KMS-11 (cell line): Measurements from ENCODE around the gene VSTM2B.

Source experiments
- H2AFZ ChIP-seq: fragments of 200-600 bp; sonication (generic); 2 replicates; pipeline ENCODE4 v1.6.1; 2016; ENCODE audit warnings: antibody characterized with exemption, mixed run types, low read depth
- H3K27ac ChIP-seq: fragments of 200-600 bp; sonication (generic); 2 replicates; pipeline ENCODE4 v1.6.1; 2016; ENCODE audit warnings: mild to moderate bottlenecking, mixed run types
- H3K27me3 ChIP-seq: fragments of 200-600 bp; sonication (generic); 2 replicates; pipeline ENCODE4 v1.6.1; 2017; ENCODE audit warnings: mild to moderate bottlenecking, low read depth, mixed run types, moderate library complexity; ENCODE audit not compliant: insufficient read depth
- H3K36me3 ChIP-seq: fragments of 200-600 bp; sonication (generic); 2 replicates; pipeline ENCODE4 v1.6.1; 2017; ENCODE audit warnings: mild to moderate bottlenecking, mixed run types; ENCODE audit not compliant: insufficient read depth
- H3K4me1 ChIP-seq: fragments of 200-600 bp; sonication (generic); 2 replicates; pipeline ENCODE4 v1.6.1; 2016; ENCODE audit warnings: mild to moderate bottlenecking, low read depth, mixed run types; ENCODE audit not compliant: poor library complexity, severe bottlenecking
- H3K4me2 ChIP-seq: fragments of 200-600 bp; sonication (generic); 2 replicates; pipeline ENCODE4 v1.7.0; 2016; ENCODE audit warnings: mild to moderate bottlenecking, mixed run types
- H3K4me3 ChIP-seq: fragments of 200-600 bp; sonication (generic); IDR thresholded peaks from 2 replicates; pipeline ENCODE4 v1.6.1; 2017; ENCODE audit warnings: low read depth, low read length, mixed read lengths; ENCODE audit not compliant: insufficient read depth
- H3K79me2 ChIP-seq: fragments of 200-600 bp; sonication (generic); 2 replicates; pipeline ENCODE4 v1.6.1; 2016; ENCODE audit warnings: low read depth, mixed run types; ENCODE audit not compliant: insufficient read depth
- H3K9ac ChIP-seq: fragments of 200-600 bp; sonication (generic); 2 replicates; pipeline ENCODE4 v1.6.1; 2016; ENCODE audit warnings: mild to moderate bottlenecking, mixed run types
- H4K20me1 ChIP-seq: fragments of 200-600 bp; sonication (generic); 2 replicates; pipeline ENCODE4 v1.6.1; 2016; ENCODE audit warnings: mild to moderate bottlenecking, mixed run types; ENCODE audit not compliant: insufficient read depth
- CTCF ChIP-seq: fragments of 200-600 bp; sonication (generic); conservative IDR thresholded peaks from 2 replicates; pipeline ENCODE4 v1.6.1; 2017; ENCODE audit warnings: low read depth, mild to moderate bottlenecking, antibody characterized with exemption, low read length, moderate library complexity, mixed read lengths

Gene VSTM2B

DNA sequence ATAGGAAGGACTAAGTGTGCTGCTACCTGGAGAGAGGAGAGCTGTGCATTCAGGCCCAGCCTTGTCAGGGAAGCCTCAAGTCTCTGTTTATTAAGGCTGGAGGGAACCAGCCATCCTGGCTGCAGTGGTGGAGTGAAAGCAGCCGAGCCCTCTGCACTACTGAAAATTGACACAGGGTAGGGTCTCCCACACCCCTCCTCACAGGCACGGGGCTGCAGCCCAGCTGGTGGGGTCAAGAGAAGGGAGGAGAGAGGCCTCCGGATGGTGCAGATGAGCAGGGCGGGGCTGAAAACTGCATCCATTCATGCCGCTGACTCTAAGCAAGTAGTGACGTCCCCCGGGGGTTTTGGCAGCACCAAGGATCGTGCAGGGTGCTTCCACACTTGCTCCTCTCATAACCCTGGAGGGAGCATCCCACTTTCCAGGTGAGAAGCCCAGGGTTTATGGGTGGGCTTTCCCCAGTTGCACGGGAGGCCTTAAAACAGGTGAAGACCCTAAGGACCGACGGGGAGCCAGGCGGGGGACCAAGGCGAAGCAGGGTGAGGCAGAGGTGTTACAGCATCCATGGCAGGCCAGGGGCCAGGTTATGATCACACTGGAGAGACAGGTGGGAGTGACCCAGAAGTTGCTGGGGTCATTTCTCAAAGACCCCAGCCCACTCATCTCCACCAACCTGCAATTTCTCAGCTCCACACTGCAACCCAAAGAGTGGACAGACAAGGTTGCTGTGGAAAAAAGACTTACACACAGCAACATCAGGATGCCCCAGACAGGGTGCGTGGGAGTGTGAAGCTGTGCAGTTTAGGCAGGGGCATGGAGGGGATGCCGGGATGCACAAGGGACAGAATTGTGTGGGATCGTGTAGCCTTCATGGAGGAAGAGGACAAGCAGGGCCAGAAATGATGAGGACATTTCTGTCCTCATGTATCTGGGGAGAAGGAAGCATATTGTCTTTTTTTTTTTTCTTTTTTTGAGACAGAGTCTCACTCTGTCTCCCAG is 36.8 kb downstream of the VSTM2B start:
- no peak overlapping the region for H3K4me3 ChIP-seq
- peaks cover 5% of the 10 kb centered on the region; the same call in 1 of the 2 replicates for H3K27me3 ChIP-seq
- no peaks in the 10 kb centered on the region for H3K79me2 ChIP-seq
- no peaks in the 10 kb centered on the region for H4K20me1 ChIP-seq
- H3K27ac ChIP-seq: no peak overlapping the region
- no peak overlapping the region for H3K4me2 ChIP-seq
- no peaks in the 10 kb centered on the region for H3K4me1 ChIP-seq
- H3K36me3 ChIP-seq: no peaks in the 10 kb centered on the region
- no peak overlapping the region for H3K9ac ChIP-seq
- no peak for TF ChIP-seq CTCF
- H2AFZ ChIP-seq: no peak overlapping the region

- Histone ChIP-seq H3K27ac (no peak overlapping the region), H3K36me3 (no peaks in the 10 kb centered on the region), H3K27me3 (peaks cover 5% of the 10 kb centered on the region; the same call in 1 of the 2 replicates), H3K9ac (no peak overlapping the region), H3K4me2 (no peak overlapping the region), H3K4me3 (no peak overlapping the region), H4K20me1 (no peaks in the 10 kb centered on the region), H2AFZ (no peak overlapping the region), H3K4me1 (no peaks in the 10 kb centered on the region), H3K79me2 (no peaks in the 10 kb centered on the region)
- no peak for TF ChIP-seq CTCF
These were observed 37.8 kb downstream of the VSTM2B start for GRCh38 chr19:29563486-29564101.

DNA sequence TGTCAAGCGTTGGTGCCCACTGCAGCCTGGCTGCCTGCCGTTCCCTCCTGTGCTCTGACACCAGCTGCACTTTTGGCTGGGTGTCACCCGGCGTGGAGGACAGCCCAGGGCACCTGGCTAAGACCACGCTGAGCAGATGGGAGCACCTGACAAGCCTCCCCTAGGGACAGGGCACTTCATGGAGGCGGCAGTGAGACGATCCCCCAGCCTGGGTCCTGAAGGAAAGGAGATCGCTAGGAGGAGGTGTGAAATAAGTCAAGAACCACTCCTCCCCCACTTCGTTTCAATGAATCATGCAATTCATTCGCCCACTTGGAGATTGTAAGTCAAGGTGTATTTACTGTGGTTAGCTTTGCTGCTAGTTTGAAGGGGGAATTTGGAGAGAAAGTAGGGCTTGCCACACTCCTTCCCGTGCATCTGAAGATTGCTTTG is 38.8 kb downstream of the VSTM2B start:
- Histone ChIP-seq H3K4me2 (no peak overlapping the region), H3K79me2 (no peaks in the 10 kb centered on the region), H3K4me1 (no peaks in the 10 kb centered on the region), H2AFZ (no peak overlapping the region), H3K27ac (no peak overlapping the region), H3K27me3 (peaks cover 5% of the 10 kb centered on the region; the same call in 1 of the 2 replicates), H4K20me1 (no peaks in the 10 kb centered on the region), H3K4me3 (no peak overlapping the region), H3K9ac (no peak overlapping the region), H3K36me3 (no peaks in the 10 kb centered on the region)
- TF ChIP-seq CTCF: no peak

DNA sequence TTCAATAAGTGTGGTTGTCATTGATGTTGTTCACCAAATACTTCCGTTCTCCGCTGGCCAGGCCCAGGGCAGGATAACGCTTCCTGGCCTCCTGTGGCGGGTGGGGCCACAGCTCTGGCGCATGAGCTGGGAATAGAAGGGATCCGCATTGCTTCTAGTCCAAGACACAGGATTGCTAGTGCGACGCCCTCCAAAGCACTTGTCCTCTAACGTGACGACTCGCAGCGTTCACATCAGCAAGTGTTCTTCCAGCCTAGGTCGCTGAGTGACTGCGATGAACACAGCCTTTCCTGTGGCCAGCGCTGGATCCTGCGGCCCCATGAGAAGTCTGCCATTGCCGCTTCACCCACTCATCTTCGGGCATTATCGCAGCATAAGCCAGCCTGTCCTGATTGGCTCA is 39.4 kb downstream of the VSTM2B start:
- peaks cover 5% of the 10 kb centered on the region; the same call in 1 of the 2 replicates for H3K27me3 ChIP-seq
- no peak overlapping the region for H3K27ac ChIP-seq
- TF ChIP-seq CTCF: no peak
- H3K36me3 ChIP-seq: no peaks in the 10 kb centered on the region
- H3K4me1 ChIP-seq: no peaks in the 10 kb centered on the region
- no peaks in the 10 kb centered on the region for H4K20me1 ChIP-seq
- no peak overlapping the region for H3K9ac ChIP-seq
- no peaks in the 10 kb centered on the region for H3K79me2 ChIP-seq
- no peak overlapping the region for H3K4me2 ChIP-seq
- H3K4me3 ChIP-seq: no peak overlapping the region
- no peak overlapping the region for H2AFZ ChIP-seq
